ENCODE data around the gene SSRP1.

Gene SSRP1

DNA sequence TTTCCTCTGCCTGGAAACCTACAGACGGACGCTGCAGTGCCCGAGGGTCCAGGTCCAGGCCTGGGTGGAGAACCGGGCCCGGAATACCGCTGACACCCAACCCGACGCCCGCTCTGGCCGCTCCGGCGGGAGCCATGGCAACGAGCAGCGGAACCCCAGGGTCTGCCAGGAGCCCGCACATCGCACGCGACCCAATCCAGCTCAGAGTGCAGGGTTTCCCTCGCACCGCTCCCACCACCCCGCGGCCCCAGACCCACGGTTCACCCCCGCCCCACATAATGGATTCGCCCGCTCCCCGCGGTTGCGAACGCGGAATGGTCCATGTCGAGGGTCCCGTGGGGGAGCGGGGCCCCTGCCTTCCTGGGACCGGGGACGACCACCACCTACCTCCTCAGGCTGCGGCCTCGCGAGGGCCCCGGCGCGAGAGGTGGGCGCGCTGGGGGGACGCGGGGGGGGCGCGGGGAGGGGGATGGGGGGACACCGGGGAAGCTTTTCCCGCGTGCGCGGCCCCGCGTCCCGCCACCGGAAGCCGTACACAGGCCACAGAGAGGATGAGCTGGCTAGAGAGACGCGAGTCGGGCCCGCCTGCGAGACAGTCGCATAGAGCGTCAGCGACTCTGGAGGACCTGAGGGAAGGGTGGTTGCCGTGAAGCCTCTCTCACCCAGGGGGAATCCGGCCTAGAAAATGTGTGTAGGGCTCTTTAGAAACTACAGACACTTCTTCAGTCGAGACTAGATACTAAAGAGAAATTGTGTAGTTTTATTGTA is at the start of gene SSRP1:
Gene SSRP1 (minus strand): TSS at position 550 of the 768 bp plus-strand sequence. CDS start 771 bp downstream, outside the sequence.
- TF ChIP-seq, protein P1, sequence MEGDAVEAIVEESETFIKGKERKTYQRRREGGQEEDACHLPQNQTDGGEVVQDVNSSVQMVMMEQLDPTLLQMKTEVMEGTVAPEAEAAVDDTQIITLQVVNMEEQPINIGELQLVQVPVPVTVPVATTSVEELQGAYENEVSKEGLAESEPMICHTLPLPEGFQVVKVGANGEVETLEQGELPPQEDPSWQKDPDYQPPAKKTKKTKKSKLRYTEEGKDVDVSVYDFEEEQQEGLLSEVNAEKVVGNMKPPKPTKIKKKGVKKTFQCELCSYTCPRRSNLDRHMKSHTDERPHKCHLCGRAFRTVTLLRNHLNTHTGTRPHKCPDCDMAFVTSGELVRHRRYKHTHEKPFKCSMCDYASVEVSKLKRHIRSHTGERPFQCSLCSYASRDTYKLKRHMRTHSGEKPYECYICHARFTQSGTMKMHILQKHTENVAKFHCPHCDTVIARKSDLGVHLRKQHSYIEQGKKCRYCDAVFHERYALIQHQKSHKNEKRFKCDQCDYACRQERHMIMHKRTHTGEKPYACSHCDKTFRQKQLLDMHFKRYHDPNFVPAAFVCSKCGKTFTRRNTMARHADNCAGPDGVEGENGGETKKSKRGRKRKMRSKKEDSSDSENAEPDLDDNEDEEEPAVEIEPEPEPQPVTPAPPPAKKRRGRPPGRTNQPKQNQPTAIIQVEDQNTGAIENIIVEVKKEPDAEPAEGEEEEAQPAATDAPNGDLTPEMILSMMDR (IDR thresholded peaks at IDR 0.05) = no peak

DNA sequence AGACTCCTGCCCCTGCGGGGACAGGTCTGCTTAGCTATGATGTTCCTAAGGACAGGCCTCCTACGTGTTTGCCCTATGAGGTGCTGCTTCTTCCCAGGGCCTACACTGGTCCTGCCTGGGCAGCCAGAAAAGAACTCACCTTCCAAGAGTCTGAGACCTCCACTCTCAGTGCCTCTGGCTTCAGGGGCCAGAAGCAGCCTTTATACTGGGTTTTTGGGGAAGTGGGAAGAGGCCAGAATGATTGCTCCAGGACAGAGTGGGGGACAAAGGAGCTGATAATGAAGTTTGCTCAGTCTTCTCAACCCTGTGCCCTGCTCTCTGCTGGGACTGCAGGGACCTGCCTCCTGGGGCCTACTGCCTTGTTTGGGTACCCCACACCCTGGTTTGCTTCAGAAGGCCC is 45.3 kb upstream of the SSRP1 start, which contains the start of gene PRG3:
Gene PRG3 (minus strand): TSS at position 176 of the 400 bp plus-strand sequence. CDS start 442 bp downstream, outside the sequence.
- TF ChIP-seq, protein P1 (IDR thresholded peaks at IDR 0.05) = no peak

GRCh38 chr11:57379732-57380131 is 44.0 kb upstream of the SSRP1 start:
- TF ChIP-seq, protein P1 (IDR thresholded peaks at IDR 0.05) = no peak

DNA sequence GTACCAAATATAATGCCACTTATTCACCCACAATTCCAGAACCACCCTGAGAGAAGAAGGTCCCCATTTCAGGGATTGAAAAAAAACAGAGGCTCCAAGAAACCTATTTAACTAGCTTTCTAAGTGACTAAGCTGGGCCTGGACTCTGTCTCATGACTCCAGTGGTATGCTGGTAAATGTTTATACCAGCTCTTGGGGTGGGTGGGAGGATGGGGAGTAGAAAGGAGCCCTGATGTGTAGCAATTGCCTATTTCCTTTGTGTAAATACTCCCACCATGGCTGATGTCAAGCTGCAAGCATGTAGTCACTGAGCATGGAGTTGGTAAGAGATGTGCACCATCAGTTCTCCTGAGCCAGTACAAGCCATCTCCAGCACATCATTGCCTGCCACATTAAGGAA is 42.5 kb upstream of the SSRP1 start:
- TF ChIP-seq, protein P1 (IDR thresholded peaks at IDR 0.05) = no peak

DNA sequence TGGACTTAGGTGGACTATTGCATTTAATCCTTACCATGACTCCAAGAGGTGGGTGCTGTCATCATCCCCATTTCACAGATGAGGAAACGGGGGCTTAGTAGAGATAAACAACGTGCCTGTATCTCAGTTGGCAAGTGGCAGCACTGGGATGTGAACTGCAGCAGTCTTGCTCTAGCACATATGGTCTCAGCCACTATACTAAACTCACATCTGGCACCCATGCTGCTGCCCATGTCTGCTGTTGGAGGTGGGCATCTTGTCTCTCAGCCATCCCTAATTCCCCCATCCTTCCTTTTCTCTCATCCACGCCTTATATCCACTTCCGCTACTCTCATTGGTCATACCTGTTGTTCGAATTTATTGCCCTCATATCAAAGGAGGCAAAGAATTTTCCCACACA is 41.4 kb upstream of the SSRP1 start:
- TF ChIP-seq, protein P1 (IDR thresholded peaks at IDR 0.05) = no peak

DNA sequence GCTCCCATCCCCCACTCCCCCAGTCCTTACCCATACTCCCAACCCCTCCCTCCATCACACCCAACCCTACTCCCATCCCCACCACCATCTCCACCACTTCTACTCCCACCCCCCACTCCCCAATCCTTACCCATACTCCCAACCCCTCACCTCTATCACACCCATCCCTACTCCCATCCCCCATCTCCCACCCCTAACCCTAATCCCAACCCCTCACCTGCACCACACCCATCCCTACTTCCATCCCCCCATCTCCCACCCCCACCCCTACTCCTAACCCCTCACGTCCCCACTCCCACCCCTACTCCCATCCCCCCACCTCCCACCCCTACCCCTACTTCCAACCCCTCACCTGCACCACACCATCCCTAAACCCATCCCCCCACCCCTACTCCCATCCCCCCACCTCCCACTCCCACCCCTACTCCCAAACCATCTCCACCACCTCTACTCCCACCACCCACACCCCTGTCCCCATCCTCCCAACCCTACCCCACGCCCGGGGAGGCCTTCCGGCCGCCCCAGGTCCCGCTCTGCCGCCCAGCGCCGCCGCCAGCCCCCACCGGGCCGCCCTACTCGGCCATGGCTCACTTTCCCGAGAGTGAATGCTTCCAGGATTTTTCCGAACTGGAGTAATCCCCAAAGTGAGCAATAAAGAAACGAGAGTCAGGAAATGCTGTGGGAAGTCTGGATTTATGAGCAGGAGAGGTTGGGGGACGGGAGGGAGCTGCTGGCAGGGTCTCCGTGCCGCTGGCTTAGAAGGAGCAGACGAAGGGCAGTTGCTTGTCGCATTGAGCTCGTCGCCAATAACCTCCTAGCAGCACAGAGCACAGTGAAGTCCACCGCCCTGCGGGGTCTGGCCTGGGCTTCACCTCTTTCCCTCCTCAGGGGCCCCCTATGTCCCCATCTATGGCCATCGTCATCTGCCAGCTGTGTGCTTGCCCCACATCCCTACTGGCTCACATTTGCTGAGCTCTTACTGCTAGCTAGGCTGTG is 40.7 kb upstream of the SSRP1 start:
- TF ChIP-seq, protein P1 (IDR thresholded peaks at IDR 0.05) = no peak

DNA sequence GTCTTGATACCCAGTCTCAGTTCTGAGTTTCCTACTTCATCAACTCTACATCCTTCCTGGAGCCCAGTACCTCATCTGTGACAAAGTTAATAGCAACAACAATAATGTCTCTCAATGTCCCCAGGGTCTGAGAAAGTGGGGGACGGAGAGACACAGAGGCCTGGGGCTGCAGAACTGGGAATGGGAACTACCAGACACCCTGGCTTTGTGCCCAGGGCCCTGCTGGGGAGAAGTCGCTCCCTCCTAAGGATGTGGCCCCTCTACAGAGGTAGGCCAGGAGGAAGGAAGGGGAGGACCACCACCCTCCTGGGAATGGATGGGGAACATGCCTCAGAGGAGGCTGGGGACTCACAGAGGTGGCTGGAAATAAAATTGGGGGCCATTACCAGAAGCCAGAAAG is 39.8 kb upstream of the SSRP1 start:
- TF ChIP-seq, protein P1 (IDR thresholded peaks at IDR 0.05) = no peak

Data from LNCAP (cell line).